Measurements from ENCODE around the gene ANKRD36.
"Not testable (repeated sequence)": the region's sequence is repeated elsewhere in the genome, so short reads cannot be mapped to it uniquely, and the experiment has no call there.

Gene ANKRD36

GRCh38 chr2:97197251-97197650 is 84.3 kb downstream of the ANKRD36 start:
- H3K9ac ChIP-seq (ENCODE audit: low read length); H3K79me2 ChIP-seq (ENCODE audit: control insufficient read depth, insufficient read depth, low read length); H3K4ac ChIP-seq (ENCODE audit: low read depth, low read length); H3K4me2 ChIP-seq (ENCODE audit: low read length); H3K56ac ChIP-seq (ENCODE audit: low read length); H3K27me3 ChIP-seq (ENCODE audit: insufficient read depth, low read length, poor library complexity); H3K18ac ChIP-seq (ENCODE audit: low read length); DNase-seq; H3K79me1 ChIP-seq (ENCODE audit: low read length); H3K4me3 ChIP-seq (ENCODE audit: low read length); H2AK5ac ChIP-seq (ENCODE audit: low read length); H3K23ac ChIP-seq (ENCODE audit: low read length); H4K5ac ChIP-seq (ENCODE audit: low read length); H2BK5ac ChIP-seq (ENCODE audit: low read length); H2BK15ac ChIP-seq (replicated peaks; ENCODE audit: low read depth); H3K4me1 ChIP-seq (ENCODE audit: control insufficient read depth, low read depth, low read length); H3K36me3 ChIP-seq (ENCODE audit: control insufficient read depth, insufficient read depth, low read length); H2BK120ac ChIP-seq (ENCODE audit: low read depth, low read length); H4K8ac ChIP-seq (ENCODE audit: low read depth, low read length); H3K27ac ChIP-seq (ENCODE audit: low read depth, low read length): not testable (repeated sequence)
- no CpG with 5 or more reads among the region's 1 CpG for WGBS (ENCODE audit: extremely low coverage, insufficient coverage, low lambda C conversion rate)

GRCh38 chr2:97200887-97201286 is 87.9 kb downstream of the ANKRD36 start:
- not testable (repeated sequence) for H4K5ac ChIP-seq (ENCODE audit: low read length); H3K18ac ChIP-seq (ENCODE audit: low read length); H2BK120ac ChIP-seq (ENCODE audit: low read depth, low read length); H3K79me2 ChIP-seq (ENCODE audit: control insufficient read depth, insufficient read depth, low read length); H3K27me3 ChIP-seq (ENCODE audit: insufficient read depth, low read length, poor library complexity); H3K27ac ChIP-seq (ENCODE audit: low read depth, low read length); H3K4ac ChIP-seq (ENCODE audit: low read depth, low read length); H4K8ac ChIP-seq (ENCODE audit: low read depth, low read length); H3K56ac ChIP-seq (ENCODE audit: low read length); H2BK15ac ChIP-seq (replicated peaks; ENCODE audit: low read depth); H3K4me1 ChIP-seq (ENCODE audit: control insufficient read depth, low read depth, low read length); H2BK5ac ChIP-seq (ENCODE audit: low read length); H2AK5ac ChIP-seq (ENCODE audit: low read length); H3K9ac ChIP-seq (ENCODE audit: low read length); H3K36me3 ChIP-seq (ENCODE audit: control insufficient read depth, insufficient read depth, low read length); H3K4me2 ChIP-seq (ENCODE audit: low read length); H3K23ac ChIP-seq (ENCODE audit: low read length); H3K4me3 ChIP-seq (ENCODE audit: low read length); DNase-seq; H3K79me1 ChIP-seq (ENCODE audit: low read length)
- WGBS (ENCODE audit: extremely low coverage, insufficient coverage, low lambda C conversion rate), result no CpG with 5 or more reads among the region's 2 CpGs

GRCh38 chr2:97202643-97203250 is 89.8 kb downstream of the ANKRD36 start:
- not testable (repeated sequence) for H2BK120ac ChIP-seq (ENCODE audit: low read depth, low read length); H4K8ac ChIP-seq (ENCODE audit: low read depth, low read length); DNase-seq; H3K4me2 ChIP-seq (ENCODE audit: low read length); H3K27me3 ChIP-seq (ENCODE audit: insufficient read depth, low read length, poor library complexity); H2BK15ac ChIP-seq (replicated peaks; ENCODE audit: low read depth); H3K23ac ChIP-seq (ENCODE audit: low read length); H3K56ac ChIP-seq (ENCODE audit: low read length); H3K18ac ChIP-seq (ENCODE audit: low read length); H3K27ac ChIP-seq (ENCODE audit: low read depth, low read length); H3K4ac ChIP-seq (ENCODE audit: low read depth, low read length); H3K36me3 ChIP-seq (ENCODE audit: control insufficient read depth, insufficient read depth, low read length); H3K4me3 ChIP-seq (ENCODE audit: low read length); H4K5ac ChIP-seq (ENCODE audit: low read length); H3K4me1 ChIP-seq (ENCODE audit: control insufficient read depth, low read depth, low read length); H3K9ac ChIP-seq (ENCODE audit: low read length); H2BK5ac ChIP-seq (ENCODE audit: low read length); H2AK5ac ChIP-seq (ENCODE audit: low read length); H3K79me2 ChIP-seq (ENCODE audit: control insufficient read depth, insufficient read depth, low read length); H3K79me1 ChIP-seq (ENCODE audit: low read length)
- WGBS (ENCODE audit: extremely low coverage, insufficient coverage, low lambda C conversion rate), result no CpG with 5 or more reads among the region's 5 CpGs

- no peak overlapping the region for H3K4me2 ChIP-seq (ENCODE audit: low read length)
- H3K79me1 ChIP-seq (ENCODE audit: low read length), result no peaks in the 10 kb centered on the region
- H3K56ac ChIP-seq (ENCODE audit: low read length), result no peak overlapping the region
- H3K27me3 ChIP-seq (ENCODE audit: insufficient read depth, low read length, poor library complexity), result no peaks in the 10 kb centered on the region
- H3K9ac ChIP-seq (ENCODE audit: low read length), result no peak overlapping the region
- no peaks in the 10 kb centered on the region for H3K4me1 ChIP-seq (ENCODE audit: control insufficient read depth, low read depth, low read length)
- no peak overlapping the region for H4K8ac ChIP-seq (ENCODE audit: low read depth, low read length)
- no peak overlapping the region for H3K27ac ChIP-seq (ENCODE audit: low read depth, low read length)
- no peak overlapping the region for H4K5ac ChIP-seq (ENCODE audit: low read length)
- no peak overlapping the region for H3K4me3 ChIP-seq (ENCODE audit: low read length)
- peaks cover 2% of the 10 kb centered on the region for H3K36me3 ChIP-seq (ENCODE audit: control insufficient read depth, insufficient read depth, low read length)
- WGBS (ENCODE audit: extremely low coverage, insufficient coverage, low lambda C conversion rate), result no CpG with 5 or more reads among the region's 5 CpGs
- H3K18ac ChIP-seq (ENCODE audit: low read length), result no peak overlapping the region
- H3K79me2 ChIP-seq (ENCODE audit: control insufficient read depth, insufficient read depth, low read length), result no peaks in the 10 kb centered on the region
- H2AK5ac ChIP-seq (ENCODE audit: low read length), result no peak overlapping the region
- H3K23ac ChIP-seq (ENCODE audit: low read length), result no peak overlapping the region
- no peak overlapping the region for H3K4ac ChIP-seq (ENCODE audit: low read depth, low read length)
- no peak overlapping the region for H2BK120ac ChIP-seq (ENCODE audit: low read depth, low read length)
- H2BK15ac ChIP-seq (replicated peaks; ENCODE audit: low read depth), result no peak overlapping the region
- DNase-seq, result no peak
- no peak overlapping the region for H2BK5ac ChIP-seq (ENCODE audit: low read length)
Observed at GRCh38 chr2:97210325-97210724, 97.4 kb downstream of the ANKRD36 start.

GRCh38 chr2:97215025-97215424 is 102.1 kb downstream of the ANKRD36 start:
- not testable (repeated sequence) for H3K4ac ChIP-seq (ENCODE audit: low read depth, low read length); H3K36me3 ChIP-seq (ENCODE audit: control insufficient read depth, insufficient read depth, low read length); H3K27ac ChIP-seq (ENCODE audit: low read depth, low read length); H2BK15ac ChIP-seq (replicated peaks; ENCODE audit: low read depth); H3K4me1 ChIP-seq (ENCODE audit: control insufficient read depth, low read depth, low read length); H2BK120ac ChIP-seq (ENCODE audit: low read depth, low read length); H4K5ac ChIP-seq (ENCODE audit: low read length); H2BK5ac ChIP-seq (ENCODE audit: low read length); H3K27me3 ChIP-seq (ENCODE audit: insufficient read depth, low read length, poor library complexity); H3K9ac ChIP-seq (ENCODE audit: low read length); H3K23ac ChIP-seq (ENCODE audit: low read length); H3K79me2 ChIP-seq (ENCODE audit: control insufficient read depth, insufficient read depth, low read length); H3K4me2 ChIP-seq (ENCODE audit: low read length); H3K79me1 ChIP-seq (ENCODE audit: low read length); DNase-seq; H3K56ac ChIP-seq (ENCODE audit: low read length); H3K18ac ChIP-seq (ENCODE audit: low read length); H4K8ac ChIP-seq (ENCODE audit: low read depth, low read length); H2AK5ac ChIP-seq (ENCODE audit: low read length); H3K4me3 ChIP-seq (ENCODE audit: low read length)
- no CpG with 5 or more reads among the region's 2 CpGs for WGBS (ENCODE audit: extremely low coverage, insufficient coverage, low lambda C conversion rate)
